HG03565 (cell line): Measurements from ENCODE around the gene SLC16A5.

Source experiments
- ATAC-seq: cut with Tn5 transposase; IDR thresholded peaks from one replicate; pipeline ENCODE4 v1.9.1; 2021; ENCODE audit warnings: mild to moderate bottlenecking, moderate library complexity; ENCODE audit not compliant: unreplicated experiment

Gene SLC16A5

GRCh38 chr17:75155191-75155601 lies 67.4 kb downstream of the SLC16A5 start:
- no peak for ATAC-seq
